ENCODE data around the gene GALNS.

The GALNS gene

GRCh38 chr16:88810166-88810911 lies 46.4 kb downstream of the GALNS start:
- Histone ChIP-seq H3K18ac (ENCODE audit: low read depth in 1 of 2, low read length in 2 of 2) (no peak overlapping the region), H3K36me3 (ENCODE audit: control insufficient read depth in 1 of 2, insufficient read depth in 2 of 2, low read depth in 1 of 2, low read length in 2 of 2) (peaks cover 30 to 50% of the 10 kb centered on the region in 2 experiments), H3K4ac (ENCODE audit: low read depth in 1 of 2, low read length in 2 of 2) (peak overlapping the region in 1 of 2 experiments; percentile 24), H2BK12ac (ENCODE audit: low read length in 2 of 2) (no peak overlapping the region), H3K14ac (ENCODE audit: low read length in 2 of 2) (peak overlapping the region in 1 of 2 experiments; percentile 19), H3K79me1 (replicated peaks; ENCODE audit: low read length, poor library complexity, severe bottlenecking) (peaks cover 21% of the 10 kb centered on the region), H4K8ac (ENCODE audit: low read length) (peak overlapping the region; percentile 55), H2BK120ac (ENCODE audit: low read depth, low read length) (no peak overlapping the region), H2BK5ac (ENCODE audit: low read depth, low read length, poor library complexity, severe bottlenecking) (no peak overlapping the region), H3K4me1 (ENCODE audit: control insufficient read depth, insufficient read depth, low read depth, low read length) (peaks cover 34% of the 10 kb centered on the region), H2AK5ac (ENCODE audit: low read length, severe bottlenecking) (no peak overlapping the region), H3K9me3 (ENCODE audit: control insufficient read depth, low read length) (no peaks in the 10 kb centered on the region), H3K4me3 (ENCODE audit: insufficient read depth in 1 of 2, low read depth in 1 of 2, low read length in 2 of 2) (peak overlapping the region; percentile 79 to 84), H3K27ac (ENCODE audit: low read length, poor library complexity, severe bottlenecking) (peak overlapping the region; percentile 51), H2BK15ac (ENCODE audit: low read depth, poor library complexity, severe bottlenecking) (peak overlapping the region; percentile 8), H3K9ac (ENCODE audit: low read length) (peak overlapping the region; percentile 92), H3K27me3 (ENCODE audit: control insufficient read depth in 1 of 2, insufficient read depth in 1 of 2, low read length in 2 of 2) (no peaks in the 10 kb centered on the region), H2AFZ (ENCODE audit: low read depth, low read length) (no peak overlapping the region), H4K91ac (ENCODE audit: low read length) (peak overlapping the region; percentile 75), H3K4me2 (ENCODE audit: low read length, poor library complexity, severe bottlenecking) (peak overlapping the region; percentile 80), H3K23ac (ENCODE audit: low read length in 2 of 2) (no peak overlapping the region)
- DNase-seq: peak; percentile 14
- WGBS: 49% methylated on average over 12 of the region's 12 CpGs

GRCh38 chr16:88809676-88810165 lies 47.0 kb downstream of the GALNS start:
- Histone ChIP-seq H3K14ac (ENCODE audit: low read length in 2 of 2) (peak overlapping the region in 1 of 2 experiments; percentile 19), H3K27me3 (ENCODE audit: control insufficient read depth in 1 of 2, insufficient read depth in 1 of 2, low read length in 2 of 2) (no peaks in the 10 kb centered on the region), H2AK5ac (ENCODE audit: low read length, severe bottlenecking) (no peak overlapping the region), H4K8ac (ENCODE audit: low read length) (no peak overlapping the region), H3K9me3 (ENCODE audit: control insufficient read depth, low read length) (no peaks in the 10 kb centered on the region), H3K4ac (ENCODE audit: low read depth in 1 of 2, low read length in 2 of 2) (no peak overlapping the region), H3K18ac (ENCODE audit: low read depth in 1 of 2, low read length in 2 of 2) (no peak overlapping the region), H3K4me2 (ENCODE audit: low read length, poor library complexity, severe bottlenecking) (no peak overlapping the region), H2BK12ac (ENCODE audit: low read length in 2 of 2) (no peak overlapping the region), H3K4me3 (ENCODE audit: insufficient read depth in 1 of 2, low read depth in 1 of 2, low read length in 2 of 2) (peak overlapping the region in 1 of 2 experiments; percentile 84), H3K36me3 (ENCODE audit: control insufficient read depth in 1 of 2, insufficient read depth in 2 of 2, low read depth in 1 of 2, low read length in 2 of 2) (peaks cover 30 to 52% of the 10 kb centered on the region in 2 experiments), H3K79me1 (replicated peaks; ENCODE audit: low read length, poor library complexity, severe bottlenecking) (peaks cover 26% of the 10 kb centered on the region), H2BK15ac (ENCODE audit: low read depth, poor library complexity, severe bottlenecking) (no peak overlapping the region), H2AFZ (ENCODE audit: low read depth, low read length) (no peak overlapping the region), H2BK5ac (ENCODE audit: low read depth, low read length, poor library complexity, severe bottlenecking) (no peak overlapping the region), H2BK120ac (ENCODE audit: low read depth, low read length) (no peak overlapping the region), H3K23ac (ENCODE audit: low read length in 2 of 2) (no peak overlapping the region), H4K91ac (ENCODE audit: low read length) (peak overlapping the region; percentile 75), H3K4me1 (ENCODE audit: control insufficient read depth, insufficient read depth, low read depth, low read length) (peaks cover 40% of the 10 kb centered on the region), H3K9ac (ENCODE audit: low read length) (peak overlapping the region; percentile 92), H3K27ac (ENCODE audit: low read length, poor library complexity, severe bottlenecking) (no peak overlapping the region)
- no peak for DNase-seq
- 89% methylated on average over 10 of the region's 10 CpGs for WGBS

GRCh38 chr16:88809068-88809675 lies 47.6 kb downstream of the GALNS start:
- Histone ChIP-seq H4K91ac (ENCODE audit: low read length) (no peak overlapping the region), H2BK120ac (ENCODE audit: low read depth, low read length) (no peak overlapping the region), H2AK5ac (ENCODE audit: low read length, severe bottlenecking) (no peak overlapping the region), H3K23ac (ENCODE audit: low read length in 2 of 2) (no peak overlapping the region), H2BK15ac (ENCODE audit: low read depth, poor library complexity, severe bottlenecking) (no peak overlapping the region), H3K9ac (ENCODE audit: low read length) (no peak overlapping the region), H2BK12ac (ENCODE audit: low read length in 2 of 2) (no peak overlapping the region), H2AFZ (ENCODE audit: low read depth, low read length) (no peak overlapping the region), H2BK5ac (ENCODE audit: low read depth, low read length, poor library complexity, severe bottlenecking) (no peak overlapping the region), H3K4me1 (ENCODE audit: control insufficient read depth, insufficient read depth, low read depth, low read length) (peaks cover 45% of the 10 kb centered on the region), H3K4ac (ENCODE audit: low read depth in 1 of 2, low read length in 2 of 2) (no peak overlapping the region), H3K9me3 (ENCODE audit: control insufficient read depth, low read length) (no peaks in the 10 kb centered on the region), H3K36me3 (ENCODE audit: control insufficient read depth in 1 of 2, insufficient read depth in 2 of 2, low read depth in 1 of 2, low read length in 2 of 2) (peaks cover 30 to 52% of the 10 kb centered on the region in 2 experiments), H3K18ac (ENCODE audit: low read depth in 1 of 2, low read length in 2 of 2) (no peak overlapping the region), H3K14ac (ENCODE audit: low read length in 2 of 2) (no peak overlapping the region), H3K27me3 (ENCODE audit: control insufficient read depth in 1 of 2, insufficient read depth in 1 of 2, low read length in 2 of 2) (no peaks in the 10 kb centered on the region), H3K4me3 (ENCODE audit: insufficient read depth in 1 of 2, low read depth in 1 of 2, low read length in 2 of 2) (no peak overlapping the region), H3K79me1 (replicated peaks; ENCODE audit: low read length, poor library complexity, severe bottlenecking) (peaks cover 30% of the 10 kb centered on the region), H3K4me2 (ENCODE audit: low read length, poor library complexity, severe bottlenecking) (no peak overlapping the region), H3K27ac (ENCODE audit: low read length, poor library complexity, severe bottlenecking) (no peak overlapping the region), H4K8ac (ENCODE audit: low read length) (no peak overlapping the region)
- 95% methylated on average over 10 of the region's 10 CpGs for WGBS
- DNase-seq: no peak
